GM19395 (cell line): ENCODE measurements around the gene TMEM200B.
"Not testable (repeated sequence)": the region's sequence is repeated elsewhere in the genome, so short reads cannot be mapped to it uniquely, and the experiment has no call there.

Experiments used
- ATAC-seq: cut with Tn5 transposase; IDR thresholded peaks from one replicate; pipeline ENCODE4 v1.9.1; 2021; ENCODE audit warnings: mild to moderate bottlenecking, moderate library complexity; ENCODE audit not compliant: unreplicated experiment

Gene TMEM200B

DNA sequence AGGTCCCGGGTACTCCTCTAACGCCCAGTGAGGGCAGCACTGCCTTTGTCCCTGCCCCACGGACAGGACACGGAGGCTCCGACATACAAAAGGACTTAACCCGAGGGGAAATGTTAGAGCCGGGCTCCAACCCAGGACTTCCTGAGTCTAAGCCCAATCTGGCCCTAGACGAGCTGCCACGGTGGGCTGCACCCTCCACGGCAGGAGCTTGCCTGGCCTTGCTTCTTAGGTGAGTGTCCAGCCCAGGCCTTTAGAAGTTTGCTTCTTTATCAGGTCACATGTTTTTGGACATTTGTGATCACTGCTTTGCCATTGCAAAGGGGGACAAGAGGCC is 11.0 kb upstream of the TMEM200B start:
- no peak for ATAC-seq

DNA sequence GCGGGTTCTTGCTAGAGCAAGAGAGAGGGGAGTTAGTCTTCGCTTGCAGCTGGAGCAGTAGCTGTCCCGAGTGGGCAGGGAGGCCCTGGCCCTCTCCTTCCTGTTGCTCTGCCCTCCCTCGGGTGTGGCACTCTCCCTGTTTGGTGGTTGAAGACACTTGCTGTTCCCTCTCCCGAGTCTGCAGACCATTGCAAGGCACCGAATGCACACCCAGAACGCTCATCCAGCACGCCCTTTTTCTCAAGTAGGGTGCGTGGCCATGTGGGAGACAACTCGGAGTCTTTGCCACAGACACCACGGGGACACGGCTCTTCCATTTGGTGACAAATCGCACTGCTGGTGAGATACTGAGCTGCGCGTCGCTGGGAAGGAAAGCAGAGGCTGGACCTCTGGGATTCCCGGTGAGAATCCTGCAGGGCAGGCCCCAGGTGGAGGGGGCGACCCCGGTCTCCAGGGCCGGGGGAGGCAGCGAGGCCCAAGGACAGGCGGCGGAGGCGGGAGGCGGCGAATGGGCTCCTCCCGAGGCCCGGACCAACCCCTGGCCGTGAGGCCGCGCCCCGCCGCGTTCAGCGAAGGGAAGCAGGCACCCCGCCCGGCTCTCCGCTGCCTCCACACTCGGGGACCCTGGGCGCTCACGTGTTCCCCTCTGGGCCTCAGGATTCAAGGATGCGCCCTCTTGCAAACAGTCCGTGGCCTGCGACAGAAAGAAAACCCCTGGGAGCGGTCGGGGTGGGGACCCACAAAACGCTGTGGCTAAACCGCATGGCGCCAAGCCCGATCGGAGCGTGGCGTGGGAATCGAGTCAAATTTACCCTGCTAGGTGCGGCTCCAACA is 10.4 kb upstream of the TMEM200B start:
- no peak for ATAC-seq

DNA sequence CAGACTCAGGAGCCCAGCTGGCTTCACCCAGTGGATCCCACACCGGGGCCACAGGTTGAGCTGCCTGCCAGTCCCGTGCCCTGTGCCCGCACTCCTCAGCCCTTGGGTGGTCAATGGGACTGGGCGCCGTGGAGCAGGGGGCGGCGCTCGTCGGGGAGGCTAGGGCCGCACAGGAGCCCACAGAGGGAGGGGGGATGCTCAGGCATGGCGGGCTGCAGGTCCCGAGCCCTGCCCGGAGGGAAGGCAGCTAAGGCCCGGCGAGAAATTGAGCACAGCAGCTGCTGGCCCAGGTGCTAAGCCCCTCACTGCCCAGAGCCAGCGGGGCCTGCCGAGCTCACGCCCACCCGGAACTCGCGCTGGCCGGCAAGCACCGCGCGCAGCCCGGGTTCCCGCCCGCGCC is 7.4 kb upstream of the TMEM200B start:
- ATAC-seq: not testable (repeated sequence)

DNA sequence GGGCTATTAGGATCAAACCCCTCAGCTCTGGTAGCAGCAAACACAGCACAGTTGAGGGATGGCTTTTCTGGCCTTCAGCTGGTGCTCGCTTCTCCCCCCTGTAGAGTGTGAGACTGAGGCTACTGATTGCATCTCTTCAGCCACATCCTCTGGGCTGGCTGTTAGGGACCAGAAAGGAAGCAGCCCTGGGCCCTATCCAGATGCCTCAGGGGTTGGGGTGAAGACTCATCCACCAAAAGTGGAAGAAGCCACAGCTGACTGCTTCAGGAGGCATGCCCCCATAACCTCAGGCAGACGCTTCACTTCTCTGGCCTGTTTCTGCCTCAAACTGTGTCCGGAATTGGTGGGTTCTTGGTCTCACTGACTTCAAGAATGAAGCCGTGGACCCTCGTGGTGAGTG is 6.2 kb upstream of the TMEM200B start:
- ATAC-seq: no peak

DNA sequence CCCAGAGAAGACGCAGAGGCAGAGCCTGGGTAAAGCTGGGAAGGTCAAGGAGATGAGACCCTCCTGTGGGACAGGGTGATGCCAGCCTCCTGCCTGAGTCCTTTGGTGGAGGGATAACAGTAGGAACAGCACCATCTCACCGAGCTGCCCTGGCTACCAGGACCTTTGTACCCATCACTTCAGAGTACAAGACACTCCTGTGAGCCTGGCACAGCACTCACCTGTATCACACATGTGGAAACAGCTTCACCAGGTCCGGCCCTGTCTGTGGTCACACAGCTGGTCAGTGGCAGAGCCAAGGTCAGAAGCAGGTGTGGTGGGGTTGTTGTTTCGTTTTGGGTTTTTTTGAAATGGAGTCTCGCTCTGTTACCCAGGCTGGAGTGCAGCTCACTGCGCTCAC is 5.0 kb upstream of the TMEM200B start:
- no peak for ATAC-seq

DNA sequence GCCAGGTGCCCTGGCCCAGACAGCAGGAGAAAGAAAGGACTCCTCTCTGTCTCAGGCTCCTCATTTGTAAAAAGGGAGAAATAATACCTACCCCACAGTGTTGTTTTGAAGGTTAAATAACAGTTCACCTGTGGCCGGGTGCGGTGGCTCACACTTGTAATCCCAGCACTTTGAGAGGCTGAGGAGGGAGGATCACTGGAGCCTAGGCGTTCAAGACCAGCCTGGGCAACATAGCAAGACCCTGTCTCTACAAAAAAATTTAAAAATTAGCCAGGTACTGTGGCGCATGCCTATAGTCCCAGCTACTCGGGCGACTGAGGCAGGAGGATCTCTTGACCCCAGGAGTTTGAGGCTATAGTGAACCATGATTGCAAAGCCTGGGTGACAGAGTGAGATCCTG is 2.5 kb upstream of the TMEM200B start:
- ATAC-seq: no peak

DNA sequence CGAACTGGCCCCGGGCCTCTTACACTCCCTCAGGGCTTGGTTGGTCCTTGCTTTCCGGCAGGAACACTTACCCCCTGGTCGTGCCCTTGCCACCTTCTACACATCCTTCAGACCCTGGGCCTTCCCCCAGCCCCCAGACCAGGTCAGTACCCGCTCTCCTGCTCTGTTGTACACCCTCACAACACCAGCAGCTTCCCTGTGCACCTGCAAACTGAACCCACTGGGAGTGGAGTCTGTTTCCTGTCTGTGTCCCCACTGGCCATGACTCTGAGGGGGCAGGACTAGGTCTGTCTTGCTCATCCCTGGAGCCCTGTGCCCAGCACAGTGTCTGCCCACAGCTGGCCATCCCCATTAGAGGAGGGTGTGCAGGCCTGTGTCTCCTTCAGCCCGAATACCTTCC is 2.1 kb upstream of the TMEM200B start:
- no peak for ATAC-seq

DNA sequence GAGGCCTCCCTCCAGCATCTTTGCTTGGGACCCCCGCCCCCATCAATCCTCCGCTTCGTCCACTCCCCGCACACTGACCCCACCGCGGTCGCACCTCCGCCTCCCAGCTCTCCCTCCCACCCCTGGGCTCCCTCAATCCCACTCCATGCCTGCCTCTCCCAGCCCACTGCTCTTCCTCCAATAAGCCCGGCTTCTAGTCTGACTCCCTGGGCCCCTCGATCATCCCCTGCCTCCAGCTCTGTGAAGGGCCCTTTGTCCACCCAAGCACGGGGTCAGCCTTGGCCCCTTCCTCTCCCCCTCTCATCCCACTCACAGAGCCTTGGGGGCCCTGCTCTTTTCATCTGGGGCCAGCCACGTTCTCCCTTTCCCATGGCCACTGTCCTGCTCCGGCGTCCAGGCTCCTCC is 1.5 kb upstream of the TMEM200B start:
- no peak for ATAC-seq

DNA sequence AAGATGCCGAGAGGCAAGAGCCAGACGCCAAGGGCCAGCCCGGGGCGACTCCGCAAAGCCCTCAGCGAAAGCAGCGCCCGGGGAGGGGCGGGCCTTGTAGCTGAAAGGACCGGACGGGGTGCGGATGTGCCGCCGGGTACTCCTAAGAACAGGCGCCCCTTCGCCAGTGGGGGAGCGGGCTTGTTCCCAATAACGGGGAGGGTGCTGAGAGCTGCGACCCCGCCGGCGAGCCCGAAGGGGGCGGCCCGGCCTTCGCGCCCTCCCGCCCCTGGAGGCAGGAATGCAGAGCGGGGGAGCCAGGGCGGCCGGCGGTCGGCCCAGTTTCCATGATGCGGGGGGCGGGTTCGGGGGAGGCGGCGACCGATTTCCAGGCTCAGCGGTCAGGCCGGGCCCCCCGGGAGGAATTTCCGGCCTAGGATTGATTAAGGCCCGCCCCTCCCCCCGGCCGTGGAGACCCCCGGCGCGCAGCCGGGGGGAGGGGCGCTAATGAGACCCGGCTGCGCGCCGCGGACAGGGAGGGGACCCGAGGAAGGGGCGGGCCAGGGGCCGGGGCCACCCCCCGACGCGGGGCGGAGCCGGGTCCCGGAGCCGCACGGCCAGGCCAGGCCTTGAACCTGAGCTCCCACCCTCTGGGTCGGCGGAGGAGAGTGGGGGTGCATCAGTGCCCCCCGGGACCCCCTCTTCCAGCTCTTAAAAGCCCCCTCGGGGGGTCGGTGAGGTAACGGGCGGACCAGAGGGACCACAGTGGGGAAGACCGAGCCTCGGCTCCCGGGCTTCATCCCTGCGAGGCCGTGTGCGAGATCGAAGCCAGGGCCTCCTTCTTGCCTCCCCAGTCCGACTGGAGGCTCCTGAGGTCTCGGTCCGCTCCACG is 898 bp upstream of the TMEM200B start:
- no peak for ATAC-seq

DNA sequence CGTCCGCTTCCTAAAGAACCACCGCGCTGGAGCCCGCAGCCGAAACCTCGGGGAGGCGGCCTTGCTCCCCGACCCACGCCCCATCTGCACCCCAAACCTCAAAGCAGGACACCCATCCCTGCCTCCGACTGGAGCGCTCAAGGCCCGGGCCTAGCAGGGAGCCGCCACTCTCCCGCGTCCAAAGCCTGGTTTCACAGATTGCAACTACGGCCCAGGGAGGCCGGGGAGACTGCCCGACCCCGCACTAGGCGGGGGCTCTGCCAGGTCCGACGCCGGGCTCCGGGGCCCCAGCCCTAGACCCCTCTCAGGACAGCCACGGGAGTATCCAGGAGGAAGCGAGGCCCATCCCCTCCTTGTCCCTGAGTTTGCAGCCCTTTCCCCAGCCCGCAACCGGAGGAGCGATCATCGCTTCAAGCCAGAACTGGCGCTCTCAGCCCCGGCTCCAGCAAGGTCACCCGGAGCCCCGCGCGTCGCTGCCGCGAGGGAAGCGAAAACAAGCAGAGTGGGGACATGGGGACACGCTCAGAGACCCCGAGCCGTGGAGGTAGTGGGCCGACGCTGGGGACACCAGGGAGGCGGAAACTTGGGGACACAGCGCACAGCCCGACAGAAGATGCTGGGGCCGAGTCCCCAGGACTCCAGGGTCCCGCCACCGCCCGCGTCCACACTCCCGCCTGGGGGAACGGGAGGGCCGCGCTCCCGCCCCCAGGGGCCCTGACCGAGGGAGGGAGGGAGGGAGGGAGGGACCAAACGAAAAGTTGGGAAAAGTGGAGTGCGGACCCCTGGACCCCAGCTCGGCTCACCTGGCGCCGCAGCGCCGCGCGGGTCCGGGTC is 433 bp downstream of the TMEM200B start:
- ATAC-seq: no peak

DNA sequence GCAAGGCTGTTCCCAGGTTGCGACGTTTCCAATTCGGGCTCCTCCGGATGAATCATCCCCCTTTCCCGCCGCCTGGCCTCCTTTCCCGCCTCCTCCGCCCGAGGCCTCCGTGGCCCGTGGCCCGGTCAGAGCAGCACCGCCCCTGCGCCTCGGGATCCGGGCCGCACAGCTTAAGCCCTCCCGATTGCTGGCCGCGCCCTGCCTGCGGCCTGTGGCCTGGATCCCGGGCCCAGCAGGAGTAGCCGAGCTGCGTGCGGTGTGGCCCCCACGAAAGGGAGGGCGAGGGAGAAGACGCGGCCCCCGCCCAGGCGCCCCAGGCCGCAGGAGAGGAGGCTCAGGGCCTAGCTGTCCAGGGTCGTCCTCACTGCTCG is 1.0 kb downstream of the TMEM200B start:
- ATAC-seq: no peak

DNA sequence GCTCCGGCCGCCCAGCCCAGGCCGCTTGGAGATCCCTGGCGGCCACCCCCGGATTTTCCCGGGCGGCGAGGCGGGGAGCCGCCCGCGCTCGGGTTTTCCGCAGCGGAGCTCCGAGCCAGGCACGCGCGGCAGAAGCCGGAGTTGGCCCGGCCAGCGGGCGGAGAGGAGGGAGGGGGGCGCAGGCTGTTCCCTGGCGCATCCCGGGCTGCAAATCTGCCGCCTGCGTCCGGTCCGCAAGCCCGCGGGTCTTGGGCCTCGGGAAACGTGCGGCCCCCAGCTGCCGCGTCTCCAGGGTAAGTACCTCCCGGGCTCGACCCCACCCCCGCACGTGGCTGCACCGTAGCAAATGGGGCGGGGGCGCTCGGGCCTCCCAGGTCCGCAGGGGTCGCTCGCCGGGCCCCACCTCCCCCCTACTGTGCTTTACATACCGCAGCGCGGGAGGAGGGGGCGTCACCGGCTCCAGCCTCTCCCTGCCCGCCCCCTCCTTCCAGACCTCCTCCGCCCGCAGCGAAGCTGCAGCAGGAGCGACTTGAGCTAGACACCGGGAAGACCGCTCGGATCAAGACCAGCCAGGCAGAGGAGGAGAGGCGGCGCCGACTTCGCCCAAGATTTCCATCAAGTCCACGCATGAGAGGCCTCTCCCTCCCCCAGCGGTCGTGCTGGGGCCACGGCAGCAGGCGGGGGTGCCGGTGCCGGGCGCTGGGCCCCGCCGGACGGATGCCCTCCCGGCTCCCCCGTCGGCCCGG is 1.6 kb downstream of the TMEM200B start:
- no peak for ATAC-seq

DNA sequence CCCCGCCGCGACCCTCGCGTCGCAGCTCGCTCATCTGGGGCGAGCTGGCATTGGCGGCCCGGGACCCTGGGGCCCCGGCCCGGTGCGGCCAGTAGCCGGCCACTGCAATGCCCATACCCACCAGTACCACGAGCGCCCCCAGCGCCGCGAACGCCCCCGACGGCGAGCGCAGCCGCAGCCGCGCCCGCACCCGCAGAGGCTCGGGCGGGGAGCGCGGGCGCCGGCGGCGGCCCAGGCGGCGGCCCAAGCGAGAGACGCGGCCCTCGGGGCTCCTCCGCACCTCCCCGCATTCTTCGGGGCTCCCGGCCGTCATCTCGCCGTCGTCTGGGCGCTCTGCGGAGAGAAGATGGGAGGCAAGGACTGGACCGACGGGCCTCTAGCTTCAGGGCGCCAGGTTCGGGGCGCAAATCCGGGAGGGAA is 2.2 kb downstream of the TMEM200B start:
- ATAC-seq: no peak

DNA sequence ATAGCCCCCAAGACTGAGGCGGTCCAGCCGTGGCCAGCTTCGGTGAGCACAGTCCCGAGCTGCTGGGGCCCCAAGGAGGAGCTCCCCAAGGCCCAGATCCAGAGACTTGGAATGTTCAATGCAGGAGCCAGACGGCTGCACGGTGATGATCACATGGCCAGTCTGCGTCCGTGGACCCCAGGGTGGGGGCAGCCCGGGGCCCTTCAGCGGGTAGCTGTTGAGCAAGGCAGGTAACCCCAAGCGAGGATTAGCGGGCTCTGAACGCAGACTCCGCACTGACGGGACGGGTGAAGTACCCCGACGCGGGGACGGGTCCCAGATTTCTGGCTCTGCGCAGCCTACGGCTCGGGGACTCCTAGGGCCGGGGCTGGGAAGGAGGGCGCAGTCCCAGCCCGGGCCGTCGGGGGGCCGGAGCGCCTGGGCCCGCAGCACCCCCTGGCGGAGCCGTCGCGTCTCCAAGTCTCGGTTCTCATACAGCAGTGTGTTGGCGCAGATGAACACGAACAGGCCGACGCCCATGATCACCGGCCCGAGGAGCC is 2.7 kb downstream of the TMEM200B start:
- no peak for ATAC-seq

DNA sequence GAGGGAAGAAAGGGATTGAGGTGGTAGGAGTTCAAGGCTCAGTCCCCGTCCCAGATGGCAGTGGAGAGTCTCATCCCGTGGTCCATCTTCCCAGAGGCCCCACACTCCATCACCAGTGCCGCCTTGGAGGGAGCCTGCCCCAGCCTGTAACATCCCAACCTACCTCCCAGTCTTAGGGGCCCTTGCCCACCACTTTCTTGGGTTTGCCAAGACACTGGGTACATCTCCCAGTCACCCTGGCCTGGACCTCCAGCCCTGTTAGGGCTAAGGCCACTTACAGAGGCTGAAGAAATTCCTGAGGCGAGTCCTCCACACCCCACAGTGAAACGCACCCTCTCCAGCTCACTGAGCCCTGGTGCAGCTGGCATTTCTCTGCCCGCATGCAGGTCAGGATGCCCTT is 3.3 kb downstream of the TMEM200B start:
- ATAC-seq: no peak

DNA sequence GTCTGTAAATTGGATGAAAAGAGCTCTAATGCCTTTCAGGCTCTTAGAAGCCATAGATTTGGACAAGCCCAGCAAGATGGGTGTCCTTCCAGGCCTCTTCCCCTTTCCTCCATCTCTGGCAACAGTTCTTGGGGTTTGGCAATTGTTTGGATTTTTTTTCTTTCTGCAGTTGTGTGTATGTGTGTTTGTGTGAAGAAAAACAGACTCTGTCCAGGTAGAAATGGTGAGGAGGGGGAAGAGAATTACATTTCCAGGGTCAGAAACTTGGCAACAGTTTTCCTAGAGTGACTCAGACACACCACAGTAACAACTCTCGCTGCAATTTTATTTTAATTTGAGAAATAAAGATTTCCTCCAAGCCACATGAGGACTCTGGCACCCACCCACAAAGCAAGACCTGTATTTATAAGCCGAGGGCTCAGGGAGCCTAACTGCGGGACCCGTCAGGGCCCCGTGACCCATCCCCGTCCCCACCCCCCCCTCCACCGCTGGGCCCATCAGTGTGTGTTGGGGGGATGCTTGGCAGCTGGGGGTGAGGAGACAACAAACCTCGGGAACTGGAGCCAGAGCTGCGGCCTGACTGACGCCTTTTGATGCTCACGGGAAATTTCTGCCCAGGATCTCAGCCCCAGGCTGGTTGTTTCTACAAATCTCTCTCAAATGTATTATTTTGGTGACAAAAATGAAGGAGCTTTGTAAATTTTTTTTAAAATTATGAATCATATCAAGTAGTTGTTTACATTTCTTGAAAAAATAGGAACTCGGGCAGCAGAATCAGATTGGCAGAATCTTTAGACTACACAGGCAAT is 4.4 kb downstream of the TMEM200B start:
- no peak for ATAC-seq

DNA sequence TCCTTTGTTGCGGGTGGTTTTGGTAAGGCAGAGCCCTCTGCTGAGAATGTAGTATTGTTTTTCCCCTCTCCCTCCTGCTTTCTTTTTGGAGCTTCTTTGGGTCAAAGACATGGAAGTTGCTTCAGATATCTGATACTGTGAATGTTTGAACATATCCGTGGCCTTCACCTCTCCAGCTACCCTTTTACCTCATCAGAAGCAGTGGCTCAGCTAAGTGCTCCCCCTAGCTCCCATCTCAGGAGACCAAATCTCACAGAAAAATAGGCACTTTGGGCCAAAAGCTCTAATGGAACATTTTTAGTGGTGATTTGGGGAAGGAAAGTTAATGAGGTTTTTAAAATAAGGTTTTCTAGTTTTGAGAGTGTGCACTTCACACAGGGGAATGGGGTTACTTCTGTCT is 6.3 kb downstream of the TMEM200B start:
- no peak for ATAC-seq

DNA sequence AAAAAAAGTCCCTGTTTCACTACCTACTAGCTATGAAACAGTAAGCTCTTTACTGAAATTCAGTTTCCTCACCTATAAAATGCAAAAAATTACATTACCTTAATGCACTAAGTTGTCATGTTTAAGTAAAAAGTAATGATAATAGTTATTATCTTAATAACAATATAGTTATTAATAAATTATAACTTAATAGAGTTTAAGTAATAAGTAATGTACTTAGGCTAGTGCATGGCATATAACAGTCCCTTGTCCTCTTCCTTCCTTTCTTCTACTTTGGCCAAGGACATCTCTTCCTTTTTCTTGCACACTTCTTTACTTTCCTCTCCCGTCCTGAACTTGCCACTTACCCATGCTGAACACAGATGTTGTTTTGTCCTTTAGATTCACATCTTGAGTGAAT is 9.0 kb downstream of the TMEM200B start:
- ATAC-seq: no peak

DNA sequence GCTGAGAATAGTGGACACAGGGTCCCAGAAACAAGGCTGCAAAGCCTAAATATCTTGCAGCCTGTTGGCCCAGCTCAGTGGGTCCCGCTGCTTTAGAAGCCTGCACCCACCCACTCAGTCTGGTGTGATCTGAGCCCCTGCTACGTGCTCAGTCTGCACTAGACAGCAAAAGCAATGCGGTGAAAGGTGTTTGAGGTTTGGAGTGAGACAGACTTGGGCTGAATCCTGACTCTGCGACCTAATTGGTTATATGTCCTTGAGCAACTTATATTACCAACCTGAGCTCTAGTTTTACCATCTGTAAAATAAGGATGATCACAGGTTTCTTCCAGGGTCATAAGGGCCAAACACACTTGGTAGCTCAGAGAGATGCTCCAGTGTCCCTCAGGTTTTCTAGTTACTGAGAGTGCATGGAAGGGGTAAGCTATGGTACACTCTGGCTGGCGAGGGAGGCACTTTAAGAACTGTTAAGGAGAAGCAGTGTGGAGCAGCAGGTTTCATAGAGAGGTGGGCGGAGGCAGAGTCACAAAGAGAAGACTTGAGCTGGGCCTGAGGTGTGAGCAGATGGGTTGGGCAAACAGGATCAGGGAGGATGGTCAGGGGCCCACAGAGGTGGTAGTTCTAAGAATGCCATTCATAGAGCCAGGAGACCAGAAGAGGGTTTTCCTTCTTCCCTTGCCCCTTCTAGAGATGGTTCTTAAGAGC is 10.1 kb downstream of the TMEM200B start:
- ATAC-seq: no peak
